OCI-LY7 (cell line): ENCODE measurements around the gene SGMS1.
"Not testable (repeated sequence)": the region's sequence is repeated elsewhere in the genome, so short reads cannot be mapped to it uniquely, and the experiment has no call there.

Experiments used
- CTCF ChIP-seq: fragments of 200-600 bp; sonication (generic); conservative IDR thresholded peaks from 2 replicates; pipeline ENCODE4 v1.5.1; 2014; ENCODE audit warnings: mild to moderate bottlenecking, antibody characterized with exemption, low read length, moderate library complexity, mixed read lengths
- EZH2phosphoT487 ChIP-seq: fragments of 200-600 bp; sonication (generic); IDR thresholded peaks from 2 replicates; pipeline ENCODE4 v1.6.1; 2018; ENCODE audit warnings: low read depth, borderline replicate concordance, mild to moderate bottlenecking, mixed run types, antibody characterized with exemption, low read length, moderate library complexity, mixed read lengths

GRCh38 chr10:50662420-50662819 lies 38.7 kb upstream of the SGMS1 start:
- TF ChIP-seq CTCF, EZH2phosphoT487: not testable (repeated sequence)
